ENCODE results near the gene PUSL1. TPM values are rescaled to one million over a fixed set of nuclear protein-coding genes. Genes with fewer than 3 reads are reported as not detected.

Gene PUSL1
- total and polyA plus RNA-seq, 2 of the 4 experiments (the other 2 are of a cell fraction) = 10.9 to 33.0 TPM

- peak overlapping the region; percentile 65 for H2AK9ac ChIP-seq (replicated peaks; ENCODE audit: low read depth, low read length, poor library complexity)
- no peak overlapping the region for H2BK20ac ChIP-seq (ENCODE audit: low read depth, low read length)
- no peak overlapping the region for H3K27ac ChIP-seq (ENCODE audit: insufficient read depth, low read length)
- H3K79me1 ChIP-seq (ENCODE audit: low read depth in 1 of 2, low read length in 2 of 2) = peaks cover 5 to 49% of the 10 kb centered on the region in 2 experiments
- POLR2A ChIA-PET (ENCODE audit: unreplicated experiment) = no interaction called here
- H2AK5ac ChIP-seq (ENCODE audit: low read depth, low read length) = no peak overlapping the region
- no peak overlapping the region for H3K4ac ChIP-seq (ENCODE audit: low read depth, low read length)
- no peak overlapping the region for H3K14ac ChIP-seq (replicated peaks; ENCODE audit: low read depth, low read length)
- TF ChIP-seq MXI1 (IDR thresholded peaks at IDR 0.05; ENCODE audit: borderline replicate concordance, low read depth, low read length) (no peak), MAZ (IDR thresholded peaks at IDR 0.05; ENCODE audit: borderline replicate concordance, low read depth, low read length) (no peak), SMC3 (IDR thresholded peaks at IDR 0.05; ENCODE audit: low read depth, low read length) (no peak), CTCF (conservative IDR thresholded peaks at IDR 0.05; ENCODE audit: low read depth, low read length) (no peak), BHLHE40 (IDR thresholded peaks at IDR 0.05; ENCODE audit: low read depth, low read length) (no peak), NFE2L2 (IDR thresholded peaks at IDR 0.05; ENCODE audit: low read depth, low read length) (no peak), POLR2A (IDR thresholded peaks at IDR 0.05; ENCODE audit: low read depth, low read length) (no peak)
- no peaks in the 10 kb centered on the region for H3K9me3 ChIP-seq (ENCODE audit: control insufficient read depth, insufficient read depth, low read length)
- peaks cover 3% of the 10 kb centered on the region for H3K9me1 ChIP-seq (ENCODE audit: insufficient read depth, low read length)
- DNase-seq (no peak), ATAC-seq (ENCODE audit: low read depth) (no peak)
- H2BK15ac ChIP-seq (ENCODE audit: low read depth, low read length) = no peak overlapping the region
- H3K4me3 ChIP-seq (ENCODE audit: insufficient read depth, low read depth, low read length) = no peak overlapping the region
- H2AFZ ChIP-seq (replicated peaks; ENCODE audit: low read length, poor library complexity) = no peak overlapping the region
- no peaks in the 10 kb centered on the region for H3K27me3 ChIP-seq (ENCODE audit: control insufficient read depth, insufficient read depth, low read length)
- no peak overlapping the region for H3K23ac ChIP-seq (ENCODE audit: low read depth, low read length)
- peaks cover 54% of the 10 kb centered on the region for H3K36me3 ChIP-seq (ENCODE audit: control insufficient read depth, insufficient read depth, low read length)
- H3K9ac ChIP-seq (ENCODE audit: low read depth, low read length) = no peak overlapping the region
- H4K8ac ChIP-seq (ENCODE audit: low read depth in 2 of 2, low read length in 2 of 2) = no peak overlapping the region
- no peak overlapping the region for H2BK120ac ChIP-seq (ENCODE audit: low read depth, low read length)
- H4K91ac ChIP-seq (ENCODE audit: insufficient read depth, low read depth, low read length) = no peak overlapping the region
- 87% methylated on average over 19 of the region's 21 CpGs; no CpG with 5 or more reads in 1 of the 2 experiments for WGBS, 2 experiments (ENCODE audit: extremely low coverage in 2 of 2, insufficient read length in 1 of 2)
- no peak overlapping the region for H3K56ac ChIP-seq (ENCODE audit: extremely low read depth, insufficient read depth, low read length)
- no TSS peak for BruUV-seq (replicated peaks)
- no peak overlapping the region for H3K4me2 ChIP-seq (ENCODE audit: low read depth, low read length)
- H2BK5ac ChIP-seq (ENCODE audit: low read depth, low read length, poor library complexity, severe bottlenecking) = no peak overlapping the region
- peaks cover 19% of the 10 kb centered on the region for H3K4me1 ChIP-seq (ENCODE audit: control insufficient read depth, insufficient read depth, low read length)
- intact Hi-C loops (cut with micrococcal nuclease) = no loop called here
- peaks cover 50% of the 10 kb centered on the region for H4K20me1 ChIP-seq (ENCODE audit: insufficient read depth, low read length)
- in situ Hi-C loops (cut with MboI; ENCODE audit: low sequenced_read_pairs) = no loop called here
- no peak overlapping the region for H3K18ac ChIP-seq (ENCODE audit: low read depth, low read length)
- CTCF ChIA-PET = no interaction called here
- dilution Hi-C loops (cut with HindIII; ENCODE audit: low sequenced_read_pairs, unreplicated experiment) = no loop called here
- H4K5ac ChIP-seq (ENCODE audit: low read depth, low read length) = no peak overlapping the region
Measured at GRCh38 chr1:1310476-1311053, 2.2 kb downstream of the PUSL1 start.
